ENCODE data around the gene TRPM8.

Gene TRPM8

DNA sequence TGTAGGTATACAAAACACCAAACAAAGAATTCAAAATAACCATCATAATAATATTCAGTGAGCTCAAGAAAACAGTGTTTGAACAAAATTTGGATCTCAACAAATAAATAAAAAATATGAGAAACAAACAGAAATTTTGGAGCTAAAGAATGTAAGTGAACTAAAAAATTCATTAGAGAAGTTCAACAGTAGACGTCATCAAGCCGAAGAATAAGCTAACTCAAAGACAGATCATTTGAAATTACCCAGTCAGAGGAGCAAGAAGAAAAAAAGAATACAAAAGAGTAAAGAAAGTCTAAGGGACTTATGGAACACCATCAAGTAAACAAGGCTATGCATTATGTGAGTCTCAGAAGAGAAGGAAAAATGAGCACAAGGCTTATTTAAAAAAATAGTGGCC, 116.7 kb downstream of the TRPM8 start:
- Histone ChIP-seq H4K20me1 (ENCODE audit: insufficient read depth, low read length) (no peaks in the 10 kb centered on the region), H3K27me3 (ENCODE audit: low read depth, low read length) (no peaks in the 10 kb centered on the region), H3K4me2 (ENCODE audit: low read length) (no peak overlapping the region), H3K79me2 (ENCODE audit: low read length) (no peaks in the 10 kb centered on the region), H3K36me3 (replicated peaks; ENCODE audit: low read depth, low read length) (no peaks in the 10 kb centered on the region), H3K9me3 (ENCODE audit: insufficient read depth, low read length) (0 out of 2 replicates have a peak, but pooled peaks cover 5% of the 10 kb centered on the region), H3K4me1 (ENCODE audit: low read length) (no peaks in the 10 kb centered on the region), H3K27ac (ENCODE audit: low read length) (no peak overlapping the region), H3K9ac (ENCODE audit: low read length) (no peak overlapping the region), H2AFZ (ENCODE audit: low read depth, low read length) (no peak overlapping the region), H3K4me3 (ENCODE audit: low read length) (no peak overlapping the region)
- TF ChIP-seq, protein P1, sequence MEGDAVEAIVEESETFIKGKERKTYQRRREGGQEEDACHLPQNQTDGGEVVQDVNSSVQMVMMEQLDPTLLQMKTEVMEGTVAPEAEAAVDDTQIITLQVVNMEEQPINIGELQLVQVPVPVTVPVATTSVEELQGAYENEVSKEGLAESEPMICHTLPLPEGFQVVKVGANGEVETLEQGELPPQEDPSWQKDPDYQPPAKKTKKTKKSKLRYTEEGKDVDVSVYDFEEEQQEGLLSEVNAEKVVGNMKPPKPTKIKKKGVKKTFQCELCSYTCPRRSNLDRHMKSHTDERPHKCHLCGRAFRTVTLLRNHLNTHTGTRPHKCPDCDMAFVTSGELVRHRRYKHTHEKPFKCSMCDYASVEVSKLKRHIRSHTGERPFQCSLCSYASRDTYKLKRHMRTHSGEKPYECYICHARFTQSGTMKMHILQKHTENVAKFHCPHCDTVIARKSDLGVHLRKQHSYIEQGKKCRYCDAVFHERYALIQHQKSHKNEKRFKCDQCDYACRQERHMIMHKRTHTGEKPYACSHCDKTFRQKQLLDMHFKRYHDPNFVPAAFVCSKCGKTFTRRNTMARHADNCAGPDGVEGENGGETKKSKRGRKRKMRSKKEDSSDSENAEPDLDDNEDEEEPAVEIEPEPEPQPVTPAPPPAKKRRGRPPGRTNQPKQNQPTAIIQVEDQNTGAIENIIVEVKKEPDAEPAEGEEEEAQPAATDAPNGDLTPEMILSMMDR (IDR thresholded peaks at IDR 0.05; ENCODE audit: low read depth, low read length): no peak
- TF ChIP-seq EZH2phosphoT487 (IDR thresholded peaks at IDR 0.05; ENCODE audit: low read depth): no peak

- no peaks in the 10 kb centered on the region for H3K79me2 ChIP-seq (ENCODE audit: low read length)
- H3K27ac ChIP-seq (ENCODE audit: low read length): no peak overlapping the region
- H3K4me3 ChIP-seq (ENCODE audit: low read length): no peak overlapping the region
- H3K9me3 ChIP-seq (ENCODE audit: insufficient read depth, low read length): 0 out of 2 replicates have a peak, but pooled peaks cover 5% of the 10 kb centered on the region
- H3K4me2 ChIP-seq (ENCODE audit: low read length): no peak overlapping the region
- no peaks in the 10 kb centered on the region for H4K20me1 ChIP-seq (ENCODE audit: insufficient read depth, low read length)
- H3K4me1 ChIP-seq (ENCODE audit: low read length): no peaks in the 10 kb centered on the region
- no peaks in the 10 kb centered on the region for H3K27me3 ChIP-seq (ENCODE audit: low read depth, low read length)
- no peak overlapping the region for H3K9ac ChIP-seq (ENCODE audit: low read length)
- H3K36me3 ChIP-seq (replicated peaks; ENCODE audit: low read depth, low read length): no peaks in the 10 kb centered on the region
- TF ChIP-seq, protein P1 (IDR thresholded peaks at IDR 0.05; ENCODE audit: low read depth, low read length): no peak
- no peak for TF ChIP-seq EZH2phosphoT487 (IDR thresholded peaks at IDR 0.05; ENCODE audit: low read depth)
- H2AFZ ChIP-seq (ENCODE audit: low read depth, low read length): no peak overlapping the region
Measured at GRCh38 chr2:234038076-234038802, 121.1 kb downstream of the TRPM8 start.

- no peaks in the 10 kb centered on the region for H3K27me3 ChIP-seq (ENCODE audit: low read depth, low read length)
- no peak overlapping the region for H3K27ac ChIP-seq (ENCODE audit: low read length)
- H4K20me1 ChIP-seq (ENCODE audit: insufficient read depth, low read length): no peaks in the 10 kb centered on the region
- H3K4me2 ChIP-seq (ENCODE audit: low read length): no peak overlapping the region
- no peaks in the 10 kb centered on the region for H3K36me3 ChIP-seq (replicated peaks; ENCODE audit: low read depth, low read length)
- H2AFZ ChIP-seq (ENCODE audit: low read depth, low read length): no peak overlapping the region
- no peaks in the 10 kb centered on the region for H3K9me3 ChIP-seq (ENCODE audit: insufficient read depth, low read length)
- H3K79me2 ChIP-seq (ENCODE audit: low read length): no peaks in the 10 kb centered on the region
- no peak overlapping the region for H3K4me3 ChIP-seq (ENCODE audit: low read length)
- no peak for TF ChIP-seq EZH2phosphoT487 (IDR thresholded peaks at IDR 0.05; ENCODE audit: low read depth)
- TF ChIP-seq, protein P1 (IDR thresholded peaks at IDR 0.05; ENCODE audit: low read depth, low read length): no peak
- no peak overlapping the region for H3K9ac ChIP-seq (ENCODE audit: low read length)
- H3K4me1 ChIP-seq (ENCODE audit: low read length): no peaks in the 10 kb centered on the region
Measured at GRCh38 chr2:234044157-234044556, 127.0 kb downstream of the TRPM8 start.

DNA sequence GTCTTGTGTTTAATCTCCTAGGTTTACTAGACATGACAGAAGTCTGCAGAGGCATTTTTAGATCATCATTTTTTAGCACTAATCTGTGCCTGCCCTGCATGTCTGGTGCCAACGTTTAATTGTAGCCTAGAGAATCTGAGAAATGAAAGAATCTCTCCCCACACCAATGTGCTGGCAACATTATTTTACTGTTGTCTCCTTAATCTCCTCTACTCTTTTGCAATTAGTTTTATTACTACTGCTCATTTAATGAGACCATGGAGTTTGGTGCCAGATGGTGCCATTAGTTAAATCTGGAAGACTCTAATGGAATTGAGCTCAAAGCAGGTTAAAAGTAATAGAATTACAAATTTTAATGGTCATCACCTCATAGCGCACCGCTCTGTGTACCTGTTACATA, 129.3 kb downstream of the TRPM8 start:
- no peak overlapping the region for H3K4me3 ChIP-seq (ENCODE audit: low read length)
- H3K9me3 ChIP-seq (ENCODE audit: insufficient read depth, low read length): no peaks in the 10 kb centered on the region
- no peak overlapping the region for H3K27ac ChIP-seq (ENCODE audit: low read length)
- no peak overlapping the region for H3K4me2 ChIP-seq (ENCODE audit: low read length)
- TF ChIP-seq, protein P1 (IDR thresholded peaks at IDR 0.05; ENCODE audit: low read depth, low read length): no peak
- TF ChIP-seq EZH2phosphoT487 (IDR thresholded peaks at IDR 0.05; ENCODE audit: low read depth): no peak
- H3K4me1 ChIP-seq (ENCODE audit: low read length): no peaks in the 10 kb centered on the region
- no peaks in the 10 kb centered on the region for H3K79me2 ChIP-seq (ENCODE audit: low read length)
- H3K9ac ChIP-seq (ENCODE audit: low read length): no peak overlapping the region
- no peaks in the 10 kb centered on the region for H3K27me3 ChIP-seq (ENCODE audit: low read depth, low read length)
- H4K20me1 ChIP-seq (ENCODE audit: insufficient read depth, low read length): no peaks in the 10 kb centered on the region
- no peaks in the 10 kb centered on the region for H3K36me3 ChIP-seq (replicated peaks; ENCODE audit: low read depth, low read length)
- H2AFZ ChIP-seq (ENCODE audit: low read depth, low read length): no peak overlapping the region
